NCI-H2171 (cell line): ENCODE measurements around the gene ZC3HAV1L.
"Not testable (repeated sequence)": the region's sequence is repeated elsewhere in the genome, so short reads cannot be mapped to it uniquely, and the experiment has no call there.

Experiments used
- DNase-seq: peaks from one replicate; lab custom pipeline; 2025; lab: John Stamatoyannopoulos, UW

The ZC3HAV1L gene, protein sequence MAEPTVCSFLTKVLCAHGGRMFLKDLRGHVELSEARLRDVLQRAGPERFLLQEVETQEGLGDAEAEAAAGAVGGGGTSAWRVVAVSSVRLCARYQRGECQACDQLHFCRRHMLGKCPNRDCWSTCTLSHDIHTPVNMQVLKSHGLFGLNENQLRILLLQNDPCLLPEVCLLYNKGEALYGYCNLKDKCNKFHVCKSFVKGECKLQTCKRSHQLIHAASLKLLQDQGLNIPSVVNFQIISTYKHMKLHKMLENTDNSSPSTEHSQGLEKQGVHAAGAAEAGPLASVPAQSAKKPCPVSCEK

DNA sequence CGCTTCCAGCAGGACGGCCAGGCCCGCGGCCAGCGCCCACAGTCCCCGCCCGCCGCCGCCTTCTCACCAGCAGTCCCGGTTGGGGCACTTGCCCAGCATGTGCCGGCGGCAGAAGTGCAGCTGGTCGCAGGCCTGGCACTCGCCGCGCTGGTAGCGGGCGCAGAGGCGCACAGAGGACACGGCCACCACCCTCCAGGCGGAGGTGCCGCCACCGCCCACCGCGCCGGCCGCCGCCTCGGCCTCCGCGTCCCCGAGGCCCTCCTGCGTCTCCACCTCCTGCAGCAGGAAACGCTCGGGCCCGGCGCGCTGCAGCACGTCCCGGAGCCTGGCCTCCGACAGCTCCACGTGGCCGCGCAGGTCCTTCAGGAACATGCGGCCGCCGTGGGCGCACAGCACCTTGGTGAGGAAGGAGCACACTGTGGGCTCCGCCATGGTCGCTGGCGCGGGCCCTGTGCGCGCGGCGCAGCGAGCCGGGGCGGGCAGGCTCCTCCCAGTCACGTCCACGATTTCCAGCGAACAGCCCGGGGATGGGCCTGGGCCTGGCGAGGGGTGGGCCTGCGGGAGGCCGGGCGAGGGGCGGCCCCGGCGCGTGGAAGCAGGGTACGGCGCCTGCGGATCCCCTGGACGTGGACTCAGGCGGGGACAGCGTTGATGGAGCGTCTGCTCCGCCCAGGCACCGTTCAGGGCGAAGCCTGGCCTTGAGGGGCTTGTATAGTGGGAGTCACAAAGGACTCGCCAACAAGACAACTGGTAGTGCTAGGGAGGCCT is at the start of gene ZC3HAV1L:
TSS of gene ZC3HAV1L (minus strand) at position 457 of the 768 bp plus-strand sequence. CDS start at position 432, 25 bp downstream.
- peak; percentile 61 for DNase-seq

DNA sequence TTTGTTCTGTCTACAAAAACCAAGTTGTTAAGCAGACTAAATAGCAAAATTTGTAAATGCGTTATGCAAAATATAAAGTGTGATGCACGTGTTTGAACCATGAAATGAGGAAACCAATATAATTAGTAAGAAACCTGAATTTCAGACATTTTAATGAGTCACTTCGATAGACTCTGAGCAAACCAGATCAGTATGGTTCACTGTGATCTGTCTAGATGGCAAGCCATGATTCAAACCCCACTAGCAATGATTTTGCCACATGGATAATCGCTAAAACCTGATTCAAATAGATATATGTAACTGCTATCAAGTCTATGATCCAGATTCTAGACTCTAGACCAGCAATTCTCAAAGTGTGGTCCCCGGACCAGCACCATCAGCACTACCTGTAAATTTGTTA is 48.9 kb upstream of the ZC3HAV1L start:
- DNase-seq: no peak

DNA sequence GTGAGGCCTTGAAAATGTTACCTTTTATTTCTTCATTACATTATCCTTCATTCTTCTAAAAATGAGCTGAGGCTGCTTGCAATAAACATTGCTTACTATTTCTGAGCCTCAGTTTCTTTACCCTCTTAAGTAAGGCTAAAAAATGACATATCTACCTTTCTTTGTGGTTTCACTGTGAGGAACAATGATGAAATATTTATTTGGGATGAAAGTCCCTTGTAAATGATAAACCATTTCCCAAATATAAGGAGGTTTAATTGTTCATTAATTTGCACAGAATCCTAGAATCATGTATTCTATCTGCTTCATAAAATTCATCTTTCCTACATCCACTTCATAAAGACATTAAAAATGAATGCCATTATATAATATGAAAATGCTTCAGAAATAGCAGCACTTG is 45.7 kb upstream of the ZC3HAV1L start:
- DNase-seq: no peak

DNA sequence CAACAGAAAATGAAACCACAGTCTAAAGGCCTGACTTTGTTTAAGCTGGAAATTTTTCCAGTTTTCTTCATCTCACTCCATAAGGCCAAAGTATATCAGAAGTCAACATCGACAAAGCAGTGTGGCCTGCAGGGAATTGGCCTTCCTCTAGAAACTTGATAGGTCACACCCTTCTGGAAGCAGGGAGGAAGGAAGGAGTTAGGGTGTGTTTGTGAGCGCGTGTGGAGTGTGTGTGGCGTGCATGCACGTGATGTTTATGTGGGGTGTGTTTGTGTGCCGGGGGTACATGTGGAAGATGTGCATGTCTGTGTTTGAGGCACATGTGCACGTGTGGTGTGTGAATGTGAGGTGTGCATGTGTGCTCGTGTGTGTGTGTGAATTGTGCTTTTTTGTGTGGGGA is 45.1 kb upstream of the ZC3HAV1L start:
- DNase-seq: no peak

DNA sequence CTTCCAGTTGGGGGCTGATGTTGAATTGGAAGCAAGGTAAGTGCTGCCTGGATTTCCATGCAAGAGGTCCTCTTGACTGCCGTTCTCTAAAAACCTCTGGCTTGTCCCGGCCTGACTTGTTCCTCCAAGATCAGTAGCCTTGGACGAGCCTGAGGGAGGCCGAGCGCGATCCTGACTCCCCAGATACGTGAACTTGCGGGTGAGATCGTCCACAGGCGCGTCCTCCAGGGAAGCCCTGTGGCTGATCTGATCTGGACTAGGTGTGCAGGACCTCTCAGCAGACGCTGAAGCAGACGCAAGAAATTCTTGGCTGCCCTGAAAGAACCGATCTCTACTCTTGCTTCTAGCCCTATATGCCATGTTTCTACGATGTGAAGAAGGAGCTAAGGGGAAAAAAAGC is 44.0 kb upstream of the ZC3HAV1L start:
- no peak for DNase-seq

DNA sequence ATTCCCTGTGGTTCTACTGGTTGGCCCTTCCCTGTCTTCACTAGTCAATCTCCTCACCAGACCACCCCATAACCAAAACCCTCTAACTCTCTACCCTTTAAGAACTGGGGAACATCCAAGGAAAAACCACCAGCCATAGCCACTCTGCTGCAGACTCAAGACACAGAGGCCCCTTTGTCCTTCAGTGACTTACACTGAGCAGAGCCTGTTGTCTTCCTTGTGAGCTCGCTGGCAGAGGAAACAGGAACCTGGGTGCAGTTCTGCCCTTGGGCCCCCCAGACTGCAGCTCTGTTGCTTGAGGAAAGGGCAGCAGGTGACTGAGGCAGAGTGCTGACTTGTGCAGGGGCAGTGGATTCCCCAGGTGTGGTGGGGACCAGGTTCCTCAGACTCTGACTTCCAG is 43.1 kb upstream of the ZC3HAV1L start:
- DNase-seq: no peak

DNA sequence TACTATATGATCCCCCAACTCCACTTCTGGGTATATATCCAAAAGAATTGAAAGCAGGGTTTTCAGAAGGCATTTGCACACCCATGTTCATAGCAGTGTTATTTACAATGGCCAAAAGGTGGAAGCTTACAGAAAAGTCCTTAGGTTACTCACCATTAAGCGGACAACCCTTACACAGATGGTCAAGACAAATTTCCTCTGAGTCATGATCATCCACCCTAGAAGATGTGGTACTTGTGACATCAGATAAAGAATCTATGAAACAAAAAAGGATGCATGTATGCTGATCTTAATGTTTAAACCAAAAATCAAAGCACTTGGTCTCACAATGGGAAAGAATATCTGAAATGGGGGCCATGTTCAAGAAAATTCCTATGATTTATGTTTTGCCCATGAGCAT is 42.6 kb upstream of the ZC3HAV1L start:
- no peak for DNase-seq

DNA sequence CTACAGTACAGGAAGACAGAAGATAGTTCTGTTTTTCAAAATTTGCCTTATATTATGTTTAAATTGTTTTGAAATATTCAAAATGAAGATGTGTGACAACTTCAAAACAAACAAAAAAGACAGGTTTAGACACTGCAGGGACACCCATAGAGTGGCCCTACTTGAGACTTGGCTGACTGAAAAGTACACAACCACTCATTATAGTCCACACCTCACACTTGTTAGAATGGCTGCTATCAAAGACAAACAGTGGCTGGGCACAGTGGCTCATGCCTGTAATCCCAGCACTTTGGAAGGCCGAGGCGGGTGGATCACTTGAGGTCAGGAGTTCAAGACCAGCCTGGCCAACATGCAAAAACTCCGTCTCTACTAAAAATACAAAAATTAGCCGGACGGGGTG is 41.9 kb upstream of the ZC3HAV1L start:
- not testable (repeated sequence) for DNase-seq

DNA sequence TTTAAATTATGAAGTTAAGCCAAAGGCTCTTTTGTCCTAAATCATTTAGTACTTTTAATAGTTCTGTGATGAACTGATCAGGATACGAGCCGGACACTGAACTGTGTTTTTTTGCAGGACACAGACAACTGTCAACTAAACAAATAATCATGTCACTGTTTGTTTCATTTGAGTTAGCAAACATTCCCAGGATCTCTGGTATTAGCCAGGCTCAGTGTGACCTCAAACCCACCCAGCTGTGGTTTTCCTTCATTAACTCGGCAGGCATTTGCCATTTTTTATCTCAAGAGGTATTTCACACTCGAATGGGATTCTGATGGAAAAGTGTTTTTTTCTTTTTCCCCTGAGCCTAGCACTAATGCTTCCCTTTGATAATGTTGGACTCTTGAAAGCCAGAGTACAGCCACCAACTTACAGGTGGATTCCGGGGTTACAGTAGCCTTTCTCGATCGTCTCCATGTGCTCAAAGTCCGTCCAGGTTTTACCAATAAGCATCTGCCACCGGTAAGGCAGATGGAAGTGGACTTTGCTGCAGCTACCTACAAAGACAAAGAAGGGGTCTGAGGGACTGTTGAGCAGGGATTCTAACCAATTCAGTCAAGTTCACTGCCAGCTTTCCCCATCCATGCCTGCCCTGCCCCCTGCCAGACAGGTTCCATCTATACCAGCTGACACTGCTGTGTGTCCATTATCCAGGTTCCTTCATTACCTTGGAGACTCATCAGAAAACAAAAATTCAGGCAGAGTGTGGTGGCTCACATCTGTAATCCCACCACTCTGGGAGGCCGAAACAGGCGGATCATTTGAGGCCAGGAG is 40.2 kb upstream of the ZC3HAV1L start:
- DNase-seq: no peak

DNA sequence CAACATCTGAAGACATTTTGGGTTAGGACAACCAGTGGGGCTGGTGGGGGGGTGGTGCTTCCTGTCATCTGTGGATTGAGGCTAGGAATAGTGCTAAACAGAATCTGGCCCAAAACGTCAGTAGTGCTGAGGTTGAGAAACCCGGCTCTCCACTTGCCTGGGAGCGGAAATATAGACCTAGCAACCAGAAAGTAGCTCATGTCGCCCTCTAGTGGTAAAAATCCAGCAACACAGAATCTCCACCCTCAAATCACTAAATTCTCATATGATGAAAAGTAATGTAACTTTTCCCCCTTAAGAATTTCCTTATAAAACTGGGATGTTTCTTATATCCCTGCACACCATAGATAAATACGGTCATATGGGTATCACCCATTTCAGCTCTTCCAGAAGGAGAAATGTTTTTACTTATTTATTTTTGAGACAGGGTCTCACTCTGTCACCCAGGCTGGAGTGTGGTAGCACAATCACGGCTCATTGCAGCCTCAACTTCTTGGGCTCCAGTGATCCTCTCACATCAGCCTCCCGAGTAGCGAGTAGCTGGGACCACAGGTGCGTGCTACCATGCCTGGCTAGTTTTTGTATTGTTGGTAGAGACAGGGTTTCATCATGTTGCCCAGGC is 39.3 kb upstream of the ZC3HAV1L start:
- DNase-seq: peak; percentile 64

DNA sequence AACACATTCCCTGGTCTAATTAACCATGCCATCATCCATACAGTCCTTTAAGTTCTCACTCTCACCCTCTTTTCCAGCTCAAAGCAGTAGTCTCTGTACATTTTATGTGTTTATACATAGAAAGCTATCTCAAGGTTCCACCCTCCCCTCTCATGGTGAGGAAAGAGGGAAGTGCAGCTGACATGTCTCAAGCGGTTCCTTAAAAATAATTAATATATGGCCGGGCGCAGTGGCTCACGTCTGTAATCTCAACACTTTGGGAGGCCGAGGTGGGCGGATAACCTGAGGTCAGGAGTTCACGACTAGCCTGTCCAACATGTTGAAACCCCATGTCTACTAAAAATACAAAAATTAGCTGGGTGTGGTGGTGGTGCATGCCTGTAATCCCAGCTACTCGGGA is 37.0 kb upstream of the ZC3HAV1L start:
- DNase-seq: no peak

DNA sequence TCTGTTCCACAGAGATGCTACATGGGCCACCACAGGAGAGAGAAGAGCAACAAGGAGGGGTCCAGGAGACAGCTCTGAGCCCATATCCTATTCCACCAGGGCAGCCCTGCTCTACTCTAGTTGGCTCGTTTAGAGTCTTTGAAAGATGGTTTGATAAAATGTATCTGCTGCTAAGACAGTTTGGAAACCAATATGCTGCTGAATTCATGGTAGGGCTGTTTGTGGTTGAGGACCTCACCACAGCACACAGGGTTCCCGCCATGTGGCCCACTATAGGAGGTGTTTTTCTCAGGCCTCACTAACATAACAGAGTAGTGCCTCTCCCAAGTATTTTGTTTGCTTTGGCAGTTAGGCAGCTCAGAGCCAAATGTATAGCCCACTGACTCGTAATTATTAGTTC is 35.8 kb upstream of the ZC3HAV1L start:
- DNase-seq: no peak

DNA sequence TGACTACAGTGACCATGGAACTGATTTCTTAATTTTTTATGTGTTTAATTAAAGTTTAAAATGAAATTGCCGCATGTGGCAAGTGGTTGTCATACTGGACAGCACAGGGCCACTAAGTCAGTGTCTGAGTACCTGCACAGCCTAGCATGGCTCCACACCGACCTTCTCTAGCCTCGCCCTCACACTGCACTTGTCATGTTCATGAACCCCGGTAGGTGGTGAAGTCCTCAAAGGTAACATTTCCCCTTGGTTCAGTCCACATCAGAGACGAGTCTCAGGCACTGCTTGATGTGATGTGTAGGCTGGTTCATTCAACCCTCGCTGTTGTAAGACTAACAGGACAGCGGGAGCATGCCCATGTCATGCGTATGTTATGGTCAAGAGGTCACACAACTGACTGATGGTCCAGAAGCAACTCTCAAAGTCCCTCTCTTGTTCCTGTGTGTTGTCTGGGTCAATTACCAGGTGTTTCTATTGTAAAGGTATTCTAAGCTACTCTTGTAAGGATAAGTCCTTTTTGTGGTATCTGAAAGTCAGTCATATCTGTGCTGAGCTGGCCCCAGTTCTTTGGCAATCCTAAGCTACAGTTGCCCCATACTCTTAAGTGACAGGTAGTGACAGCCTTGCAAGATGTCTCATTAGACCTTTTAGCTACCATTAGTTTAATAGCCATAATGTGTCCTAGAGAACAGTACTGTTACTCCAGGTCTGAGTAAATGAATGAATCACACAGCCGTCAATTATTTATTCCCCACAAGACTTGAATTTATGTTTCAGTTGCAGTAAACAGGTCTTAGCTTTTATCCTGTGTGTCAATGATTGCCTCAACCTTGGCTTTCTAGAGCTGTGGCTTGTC is 32.9 kb upstream of the ZC3HAV1L start:
- no peak for DNase-seq

DNA sequence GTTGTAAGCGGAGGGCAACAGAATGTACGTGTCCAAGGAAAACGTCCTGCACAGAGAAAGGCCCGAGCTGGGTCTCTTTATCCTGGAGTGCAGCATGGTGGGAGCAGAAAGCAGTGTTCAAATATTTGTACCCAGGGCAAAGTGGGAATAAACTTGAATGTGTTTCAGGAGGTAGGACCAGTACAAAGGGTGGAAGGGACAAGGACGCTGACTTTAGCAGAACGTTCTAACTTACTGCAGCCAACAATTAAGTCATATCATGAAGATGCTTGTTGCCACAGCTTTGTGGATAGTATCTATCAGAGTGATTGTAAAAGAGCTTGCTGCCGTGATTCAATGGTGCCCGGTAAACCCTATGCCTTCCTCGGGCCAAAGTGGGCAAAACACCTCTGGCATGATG is 30.5 kb upstream of the ZC3HAV1L start:
- DNase-seq: no peak

DNA sequence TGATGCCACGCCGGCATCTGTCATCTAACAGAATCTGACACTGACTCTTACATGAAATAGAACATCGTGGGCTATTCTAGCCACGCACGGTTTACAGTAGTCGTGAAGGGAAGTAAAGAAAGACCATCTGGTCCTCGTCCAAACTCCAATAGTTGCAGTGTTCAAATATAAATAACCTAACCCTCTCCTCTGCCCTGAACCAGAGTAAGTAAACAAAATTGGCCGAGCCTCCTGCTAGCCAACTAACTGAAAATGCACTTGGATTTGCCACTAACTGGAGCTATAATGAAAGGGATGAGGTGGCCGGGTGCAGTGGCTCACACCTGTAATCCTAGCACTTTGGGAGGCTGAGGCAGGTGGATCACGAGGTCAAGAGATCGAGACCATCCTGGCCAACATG is 29.5 kb upstream of the ZC3HAV1L start:
- no peak for DNase-seq

DNA sequence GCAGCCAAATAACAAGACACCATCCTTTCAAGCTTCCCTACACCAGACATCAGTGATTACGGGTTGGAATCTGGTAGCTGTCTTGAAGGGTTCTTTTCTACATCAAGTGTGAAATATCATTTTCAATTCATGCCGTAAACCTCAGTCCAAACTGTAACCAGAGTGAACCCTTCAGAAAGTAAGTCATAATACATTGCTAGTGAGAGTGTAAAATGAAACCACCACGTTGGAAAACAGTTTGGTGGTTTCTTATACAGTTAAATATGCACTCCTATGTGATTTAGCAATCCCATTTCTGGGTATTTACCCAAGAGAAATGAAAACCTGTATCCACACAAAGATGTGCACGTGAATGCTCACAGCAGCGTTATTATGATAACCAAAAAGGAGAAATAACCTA is 25.6 kb upstream of the ZC3HAV1L start:
- DNase-seq: no peak

DNA sequence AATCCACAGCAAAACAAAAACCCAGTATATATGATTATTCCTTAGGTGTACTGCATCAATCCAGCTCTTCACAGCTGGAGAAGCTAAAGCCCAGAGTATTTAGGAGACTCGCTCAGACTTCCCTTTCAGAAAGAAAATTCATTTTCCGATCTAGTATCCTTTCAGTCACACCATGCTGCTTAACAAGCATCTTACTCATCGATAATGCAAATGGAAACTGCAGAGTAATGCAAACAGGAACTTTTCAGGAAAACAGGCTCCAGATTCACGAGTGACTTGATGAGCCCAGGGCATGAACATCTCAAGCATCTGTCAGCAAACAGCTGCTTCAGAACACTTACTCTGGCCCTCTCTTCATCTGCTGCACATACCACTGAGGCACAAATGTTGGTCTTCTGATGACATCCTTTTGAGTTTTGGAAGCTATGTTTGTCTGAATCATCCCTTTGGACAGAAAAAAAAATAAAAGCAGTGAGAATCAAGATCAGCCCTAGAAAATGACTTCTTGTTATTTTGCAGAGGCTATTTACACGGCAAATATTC is 24.9 kb upstream of the ZC3HAV1L start:
- no peak for DNase-seq

DNA sequence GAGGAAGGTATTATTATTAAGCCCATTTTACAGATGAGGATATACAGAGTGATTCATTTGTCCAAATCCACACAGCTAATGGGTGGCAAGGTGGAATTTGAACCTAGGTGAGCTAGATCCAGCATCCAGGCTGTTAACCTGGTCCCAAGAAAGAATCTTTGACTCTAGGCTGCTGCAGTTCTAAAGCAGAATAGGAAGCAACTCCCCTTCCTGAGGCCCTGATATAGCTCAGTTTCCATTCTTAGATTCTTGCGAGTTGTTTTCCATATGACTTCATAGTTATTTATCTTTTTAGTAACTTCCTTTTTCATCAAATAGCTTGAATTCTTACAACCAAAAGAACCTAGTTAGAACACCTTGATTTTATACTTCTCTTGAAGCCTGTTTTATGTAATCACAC is 24.1 kb upstream of the ZC3HAV1L start:
- no peak for DNase-seq

DNA sequence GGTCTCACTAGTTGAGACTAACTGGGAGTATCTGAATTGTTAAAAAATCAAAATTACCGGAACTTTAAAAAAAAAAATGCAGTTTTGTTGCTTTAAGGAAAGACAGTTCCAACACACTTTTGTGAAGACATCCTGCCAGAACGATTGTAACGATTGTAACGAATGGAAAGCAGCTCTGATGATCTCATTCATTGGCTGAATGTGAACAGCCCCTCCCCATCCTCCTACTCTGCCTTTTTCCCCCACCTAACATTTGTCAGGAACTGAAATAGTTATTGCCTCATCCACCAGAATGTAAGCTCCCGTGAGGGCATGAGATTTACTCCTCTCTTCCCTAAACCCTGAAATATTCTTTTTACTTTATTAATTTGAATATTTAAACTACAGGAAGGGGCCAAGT is 23.1 kb upstream of the ZC3HAV1L start:
- DNase-seq: no peak

DNA sequence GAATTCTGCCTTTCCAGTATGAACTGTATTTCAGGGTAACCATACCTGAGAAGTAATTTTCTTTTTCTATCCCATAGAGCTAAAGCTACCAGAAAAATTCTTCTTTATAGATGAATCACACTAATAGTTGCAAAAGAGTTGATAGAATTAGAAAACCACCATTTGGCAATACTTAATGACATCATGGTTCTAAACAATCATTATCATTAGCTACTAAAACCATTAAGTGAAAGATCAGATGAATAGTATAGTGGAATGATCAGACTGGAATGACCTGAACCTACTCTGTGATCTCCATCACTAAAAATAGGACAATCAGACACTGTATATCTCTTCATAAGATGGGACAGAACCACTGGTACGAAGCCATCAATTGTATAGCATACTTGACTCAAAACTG is 19.8 kb upstream of the ZC3HAV1L start:
- no peak for DNase-seq

DNA sequence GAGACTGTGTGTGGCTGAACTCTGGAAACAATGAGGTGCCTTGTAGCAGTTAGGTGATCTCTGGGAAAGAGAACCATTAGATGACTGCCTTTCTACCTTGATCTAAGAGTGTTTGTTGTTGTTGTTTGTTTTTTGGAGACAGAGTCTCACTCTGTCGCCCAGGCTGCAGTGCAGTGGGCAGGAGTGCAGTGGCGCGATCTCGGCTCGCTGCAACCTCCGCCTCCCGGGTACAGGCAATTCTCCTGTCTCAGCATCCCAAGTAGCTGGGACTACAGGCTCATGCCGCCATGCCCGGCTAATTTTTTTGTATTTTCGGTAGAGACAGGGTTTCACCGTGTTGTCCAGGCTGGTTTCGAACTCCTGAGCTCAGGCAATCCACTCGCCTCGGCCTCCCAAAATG is 18.8 kb upstream of the ZC3HAV1L start:
- DNase-seq: not testable (repeated sequence)
